Activated naive CD8-positive, alpha-beta T cell treated with anti-CD3 and anti-CD28 coated beads, Interleukin-2, amount 10 ng/mL, durations not matched to agents 7 days and 5 days (primary cell): ENCODE data around the gene KRT24. TPM values are rescaled to one million over a fixed set of nuclear protein-coding genes. Genes with fewer than 3 reads are reported as not detected.

Experiments used
- ATAC-seq: fragments of 150-1000 bp; cut with Tn5 transposase; one replicate; pipeline ENCODE4 v1.10.0; 2021; ENCODE audit warnings: low read depth, moderate library complexity
- POLR2A ChIA-PET: fragments of 350-600 bp; sonication (Branson Sonifier 250); formaldehyde crosslinking; loops from one replicate; lab custom pipeline; 2021; ENCODE audit warnings: antibody characterized with exemption; lab: Charles Lee
- DNase-seq: peaks from one replicate; pipeline ENCODE4 v3.0.0; 2021
- H3K27ac Mint-ChIP-seq: one replicate; pipeline ENCODE4 v1.8.0; 2022; ENCODE audit warnings: mild to moderate bottlenecking, mixed read lengths
- H3K27me3 Mint-ChIP-seq: one replicate; pipeline ENCODE4 v1.8.0; 2022; ENCODE audit warnings: mild to moderate bottlenecking, moderate library complexity, mixed read lengths
- H3K36me3 Mint-ChIP-seq: one replicate; pipeline ENCODE4 v1.8.0; 2021; ENCODE audit warnings: mild to moderate bottlenecking, mixed read lengths
- H3K4me1 Mint-ChIP-seq: one replicate; pipeline ENCODE4 v1.8.0; 2021; ENCODE audit warnings: mixed read lengths
- H3K4me3 Mint-ChIP-seq: one replicate; pipeline ENCODE4 v1.8.0; 2022; ENCODE audit warnings: mild to moderate bottlenecking, moderate library complexity, mixed read lengths
- H3K9me3 Mint-ChIP-seq: one replicate; pipeline ENCODE4 v1.8.0; 2021; ENCODE audit warnings: mixed read lengths
- total RNA-seq, 2 experiments: library from RNA; stranded (reverse); gene quantifications; one replicate each; pipeline ENCODE4 v1.2.3, GENCODE V29; 2021

KRT24 gene
- total RNA-seq, 2 experiments from 2014 or later, result not detected

GRCh38 chr17:40717776-40718175 is 14.2 kb upstream of the KRT24 start:
- Mint-ChIP-seq H3K4me1 (no peaks in the 10 kb centered on the region), H3K4me3 (no peak overlapping the region), H3K36me3 (no peaks in the 10 kb centered on the region), H3K27ac (no peak overlapping the region), H3K9me3 (no peaks in the 10 kb centered on the region), H3K27me3 (peaks cover 38% of the 10 kb centered on the region)
- no peak for DNase-seq
- ATAC-seq, result no peak
- POLR2A ChIA-PET, result no interaction called here

GRCh38 chr17:40714473-40714872 is 10.9 kb upstream of the KRT24 start:
- ATAC-seq (no peak), DNase-seq (no peak)
- no peaks in the 10 kb centered on the region for H3K4me1 Mint-ChIP-seq
- H3K4me3 Mint-ChIP-seq, result no peak overlapping the region
- peaks cover 29% of the 10 kb centered on the region for H3K27me3 Mint-ChIP-seq
- no peak overlapping the region for H3K27ac Mint-ChIP-seq
- no peaks in the 10 kb centered on the region for H3K36me3 Mint-ChIP-seq
- H3K9me3 Mint-ChIP-seq, result no peaks in the 10 kb centered on the region
- POLR2A ChIA-PET, result no interaction called here

GRCh38 chr17:40707745-40708144 is 4.2 kb upstream of the KRT24 start:
- DNase-seq (no peak), ATAC-seq (no peak)
- POLR2A ChIA-PET, result no interaction called here
- H3K9me3 Mint-ChIP-seq, result no peaks in the 10 kb centered on the region
- H3K27ac Mint-ChIP-seq, result no peak overlapping the region
- H3K27me3 Mint-ChIP-seq, result peaks cover 29% of the 10 kb centered on the region
- no peak overlapping the region for H3K4me3 Mint-ChIP-seq
- H3K4me1 Mint-ChIP-seq, result no peaks in the 10 kb centered on the region
- H3K36me3 Mint-ChIP-seq, result no peaks in the 10 kb centered on the region

- ATAC-seq (no peak), DNase-seq (no peak)
- Mint-ChIP-seq H3K4me3 (no peak overlapping the region), H3K27me3 (peaks cover 34% of the 10 kb centered on the region), H3K36me3 (no peaks in the 10 kb centered on the region), H3K27ac (no peak overlapping the region), H3K4me1 (no peaks in the 10 kb centered on the region), H3K9me3 (no peaks in the 10 kb centered on the region)
- POLR2A ChIA-PET, result no interaction called here
These were observed 2.0 kb upstream of the KRT24 start for GRCh38 chr17:40705584-40705983.

GRCh38 chr17:40702271-40702670 is 1.3 kb downstream of the KRT24 start:
- DNase-seq, result no peak
- H3K9me3 Mint-ChIP-seq, result no peaks in the 10 kb centered on the region
- POLR2A ChIA-PET, result interaction anchor here (0.7 kb wide), 1 partner anchor 1077 kb away, joined by 3 read pairs; no protein-coding TSS in a partner anchor
- no peak overlapping the region for H3K4me3 Mint-ChIP-seq
- H3K36me3 Mint-ChIP-seq, result no peaks in the 10 kb centered on the region
- no peaks in the 10 kb centered on the region for H3K4me1 Mint-ChIP-seq
- no peak for ATAC-seq
- H3K27ac Mint-ChIP-seq, result no peak overlapping the region
- peaks cover 39% of the 10 kb centered on the region for H3K27me3 Mint-ChIP-seq

GRCh38 chr17:40699853-40700252 is 3.7 kb downstream of the KRT24 start:
- POLR2A ChIA-PET, result no interaction called here
- ATAC-seq, result no peak
- H3K27ac Mint-ChIP-seq, result no peak overlapping the region
- no peaks in the 10 kb centered on the region for H3K9me3 Mint-ChIP-seq
- no peak for DNase-seq
- no peaks in the 10 kb centered on the region for H3K4me1 Mint-ChIP-seq
- H3K27me3 Mint-ChIP-seq, result peaks cover 34% of the 10 kb centered on the region
- no peaks in the 10 kb centered on the region for H3K36me3 Mint-ChIP-seq
- no peak overlapping the region for H3K4me3 Mint-ChIP-seq

GRCh38 chr17:40699371-40699770 is 4.2 kb downstream of the KRT24 start:
- no peak for DNase-seq
- POLR2A ChIA-PET, result no interaction called here
- Mint-ChIP-seq H3K4me1 (no peaks in the 10 kb centered on the region), H3K27ac (no peak overlapping the region), H3K9me3 (no peaks in the 10 kb centered on the region), H3K4me3 (no peak overlapping the region), H3K36me3 (no peaks in the 10 kb centered on the region), H3K27me3 (peaks cover 30% of the 10 kb centered on the region)
- ATAC-seq, result no peak

- DNase-seq (no peak), ATAC-seq (no peak)
- Mint-ChIP-seq H3K4me1 (no peaks in the 10 kb centered on the region), H3K27me3 (peaks cover 28% of the 10 kb centered on the region), H3K27ac (no peak overlapping the region), H3K36me3 (no peaks in the 10 kb centered on the region), H3K9me3 (no peaks in the 10 kb centered on the region), H3K4me3 (no peak overlapping the region)
- POLR2A ChIA-PET, result interaction anchor here (0.6 kb wide), 1 partner anchor 19 kb away, joined by 4 read pairs; no protein-coding TSS in a partner anchor
These were observed 6.3 kb downstream of the KRT24 start for GRCh38 chr17:40697297-40697696.

GRCh38 chr17:40696651-40697072 is 6.9 kb downstream of the KRT24 start:
- H3K4me3 Mint-ChIP-seq, result no peak overlapping the region
- DNase-seq, result no peak
- ATAC-seq, result no peak
- H3K36me3 Mint-ChIP-seq, result no peaks in the 10 kb centered on the region
- peaks cover 28% of the 10 kb centered on the region for H3K27me3 Mint-ChIP-seq
- H3K27ac Mint-ChIP-seq, result no peak overlapping the region
- POLR2A ChIA-PET, result no interaction called here
- no peaks in the 10 kb centered on the region for H3K4me1 Mint-ChIP-seq
- H3K9me3 Mint-ChIP-seq, result no peaks in the 10 kb centered on the region

- Mint-ChIP-seq H3K9me3 (no peaks in the 10 kb centered on the region), H3K4me1 (no peaks in the 10 kb centered on the region), H3K4me3 (no peak overlapping the region), H3K27ac (no peak overlapping the region), H3K27me3 (peaks cover 34% of the 10 kb centered on the region), H3K36me3 (no peaks in the 10 kb centered on the region)
- POLR2A ChIA-PET, result no interaction called here
- no peak for ATAC-seq
- no peak for DNase-seq
These were observed 7.6 kb downstream of the KRT24 start for GRCh38 chr17:40695874-40696472.

- DNase-seq, result no peak
- ATAC-seq, result no peak
- no peaks in the 10 kb centered on the region for H3K4me1 Mint-ChIP-seq
- H3K9me3 Mint-ChIP-seq, result no peaks in the 10 kb centered on the region
- H3K4me3 Mint-ChIP-seq, result no peak overlapping the region
- no peak overlapping the region for H3K27ac Mint-ChIP-seq
- no peaks in the 10 kb centered on the region for H3K36me3 Mint-ChIP-seq
- peaks cover 46% of the 10 kb centered on the region for H3K27me3 Mint-ChIP-seq
- POLR2A ChIA-PET, result no interaction called here
These were observed 9.0 kb downstream of the KRT24 start for GRCh38 chr17:40694584-40694983.

- H3K36me3 Mint-ChIP-seq, result no peaks in the 10 kb centered on the region
- no peak overlapping the region for H3K27ac Mint-ChIP-seq
- peaks cover 31% of the 10 kb centered on the region for H3K27me3 Mint-ChIP-seq
- no peaks in the 10 kb centered on the region for H3K4me1 Mint-ChIP-seq
- ATAC-seq, result no peak
- no peaks in the 10 kb centered on the region for H3K9me3 Mint-ChIP-seq
- H3K4me3 Mint-ChIP-seq, result no peak overlapping the region
- POLR2A ChIA-PET, result no interaction called here
- DNase-seq, result no peak
These were observed 16.4 kb downstream of the KRT24 start for GRCh38 chr17:40687106-40687505.

- Mint-ChIP-seq H3K4me3 (no peak overlapping the region), H3K36me3 (no peaks in the 10 kb centered on the region), H3K27ac (no peak overlapping the region), H3K9me3 (no peaks in the 10 kb centered on the region), H3K4me1 (no peaks in the 10 kb centered on the region), H3K27me3 (peaks cover 32% of the 10 kb centered on the region)
- ATAC-seq, result no peak
- POLR2A ChIA-PET, result no interaction called here
- DNase-seq, result no peak
These were observed 17.4 kb downstream of the KRT24 start for GRCh38 chr17:40686192-40686591.

GRCh38 chr17:40680998-40681397 is 22.6 kb downstream of the KRT24 start:
- no peaks in the 10 kb centered on the region for H3K9me3 Mint-ChIP-seq
- H3K27ac Mint-ChIP-seq, result no peak overlapping the region
- DNase-seq, result no peak
- peaks cover 8% of the 10 kb centered on the region for H3K4me1 Mint-ChIP-seq
- POLR2A ChIA-PET, result no interaction called here
- ATAC-seq, result no peak
- no peak overlapping the region for H3K4me3 Mint-ChIP-seq
- H3K36me3 Mint-ChIP-seq, result no peaks in the 10 kb centered on the region
- peaks cover 44% of the 10 kb centered on the region for H3K27me3 Mint-ChIP-seq
